Liver (tissue), 3 donors: ENCODE results near the gene ABLIM3.

ENCODE experiments used
- CTCF ChIP-seq: fragments of 150-350 bp; IDR thresholded peaks from 2 replicates; pipeline ENCODE4 v1.5.1; 2017; ENCODE audit warnings: improper control_type of control experiment, low read depth, low read length; ENCODE audit not compliant: missing input control
- FOXA1 ChIP-seq: IDR thresholded peaks from 2 replicates; pipeline ENCODE4 v1.6.1; 2016; ENCODE audit warnings: antibody characterized with exemption
- GABPA ChIP-seq, 2 donors: IDR thresholded peaks in 1 of 2; conservative IDR thresholded peaks in 1 of 2; 2 replicates each; pipeline ENCODE4 v1.6.1; 2016; ENCODE audit warnings: antibody characterized with exemption in 2 of 2, mild to moderate bottlenecking in 1 of 2, moderate library complexity in 1 of 2
- MAX ChIP-seq: IDR thresholded peaks from 2 replicates; pipeline ENCODE4 v1.6.1; 2016; ENCODE audit warnings: antibody characterized with exemption
- SP1 ChIP-seq: IDR thresholded peaks from 2 replicates; pipeline ENCODE4 v1.6.1; 2018; ENCODE audit warnings: antibody characterized with exemption, mild to moderate bottlenecking
- TAF1 ChIP-seq: conservative IDR thresholded peaks from 2 replicates; pipeline ENCODE4 v1.6.1; 2016; ENCODE audit warnings: antibody characterized with exemption, mild to moderate bottlenecking
- TF ChIP-seq, protein P1 (sequence below): IDR thresholded peaks from 2 replicates; pipeline ENCODE4 v1.6.1; 2016; ENCODE audit warnings: antibody characterized with exemption, mild to moderate bottlenecking
- donor health status: healthy.
- donor health status: healthy.

GRCh38 chr5:149198148-149198547 is 56.9 kb downstream of the ABLIM3 start:
- no peak for TF ChIP-seq MAX
- no peak for TF ChIP-seq CTCF
- no peak for TF ChIP-seq SP1
- no peak for TF ChIP-seq GABPA (IDR thresholded peaks at IDR 0.05 in 1 of 2, conservative IDR thresholded peaks at IDR 0.05 in 1 of 2)
- no peak for TF ChIP-seq FOXA1
- TF ChIP-seq, protein P1, sequence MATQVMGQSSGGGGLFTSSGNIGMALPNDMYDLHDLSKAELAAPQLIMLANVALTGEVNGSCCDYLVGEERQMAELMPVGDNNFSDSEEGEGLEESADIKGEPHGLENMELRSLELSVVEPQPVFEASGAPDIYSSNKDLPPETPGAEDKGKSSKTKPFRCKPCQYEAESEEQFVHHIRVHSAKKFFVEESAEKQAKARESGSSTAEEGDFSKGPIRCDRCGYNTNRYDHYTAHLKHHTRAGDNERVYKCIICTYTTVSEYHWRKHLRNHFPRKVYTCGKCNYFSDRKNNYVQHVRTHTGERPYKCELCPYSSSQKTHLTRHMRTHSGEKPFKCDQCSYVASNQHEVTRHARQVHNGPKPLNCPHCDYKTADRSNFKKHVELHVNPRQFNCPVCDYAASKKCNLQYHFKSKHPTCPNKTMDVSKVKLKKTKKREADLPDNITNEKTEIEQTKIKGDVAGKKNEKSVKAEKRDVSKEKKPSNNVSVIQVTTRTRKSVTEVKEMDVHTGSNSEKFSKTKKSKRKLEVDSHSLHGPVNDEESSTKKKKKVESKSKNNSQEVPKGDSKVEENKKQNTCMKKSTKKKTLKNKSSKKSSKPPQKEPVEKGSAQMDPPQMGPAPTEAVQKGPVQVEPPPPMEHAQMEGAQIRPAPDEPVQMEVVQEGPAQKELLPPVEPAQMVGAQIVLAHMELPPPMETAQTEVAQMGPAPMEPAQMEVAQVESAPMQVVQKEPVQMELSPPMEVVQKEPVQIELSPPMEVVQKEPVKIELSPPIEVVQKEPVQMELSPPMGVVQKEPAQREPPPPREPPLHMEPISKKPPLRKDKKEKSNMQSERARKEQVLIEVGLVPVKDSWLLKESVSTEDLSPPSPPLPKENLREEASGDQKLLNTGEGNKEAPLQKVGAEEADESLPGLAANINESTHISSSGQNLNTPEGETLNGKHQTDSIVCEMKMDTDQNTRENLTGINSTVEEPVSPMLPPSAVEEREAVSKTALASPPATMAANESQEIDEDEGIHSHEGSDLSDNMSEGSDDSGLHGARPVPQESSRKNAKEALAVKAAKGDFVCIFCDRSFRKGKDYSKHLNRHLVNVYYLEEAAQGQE: no peak
- TF ChIP-seq TAF1: no peak
